Left lung (tissue), 10 donors: ENCODE results near the gene ZBTB20. TPM values are rescaled to one million over a fixed set of nuclear protein-coding genes. Genes with fewer than 3 reads are reported as not detected.
A peak's percentile ranks its signal among the peaks of the same experiment; 100 is the strongest.

ENCODE experiments used
- ATAC-seq: fragments of 200-7000 bp; cut with Tn5 transposase; one replicate; pipeline ENCODE4 v1.9.1; 2020; ENCODE audit warnings: moderate library complexity
- DNase-seq, 4 donors: peaks; one replicate each; pipeline ENCODE4 v3.0.0-alpha.2; 2013 to 2020
- H3K27ac ChIP-seq, 2 donors: fragments of 200-600 bp; sonication (generic) in 1 of 2; one replicate each; pipeline versions ENCODE4 v1.5.0 to v1.8.0; 2020 to 2021
- H3K27me3 ChIP-seq, 2 donors: fragments of 200-600 bp; sonication (generic) in 1 of 2; one replicate each; pipeline versions ENCODE4 v1.5.0 to v1.8.0; 2020 to 2021
- H3K36me3 ChIP-seq, 2 donors: fragments of 200-600 bp; sonication (generic) in 1 of 2; one replicate each; pipeline versions ENCODE4 v1.5.0 to v1.8.0; 2020 to 2021
- H3K4me1 ChIP-seq, 2 donors: fragments of 200-600 bp; one replicate each; pipeline ENCODE4 v1.8.0; 2021
- H3K4me3 ChIP-seq, 2 donors: fragments of 200-600 bp; sonication (generic) in 1 of 2; one replicate each; pipeline versions ENCODE4 v1.5.0 to v1.8.0; 2020 to 2021; ENCODE audit warnings: mild to moderate bottlenecking in 1 of 2
- H3K9me3 ChIP-seq, 2 donors: fragments of 200-600 bp; sonication (generic) in 1 of 2; one replicate each; pipeline versions ENCODE4 v1.5.0 to v1.8.0; 2020 to 2021
- intact Hi-C, 2 donors: fragments of 100-400 bp; cut with DNase I; formaldehyde crosslinking; loops; one replicate each; pipeline versions ENCODE4 v1.11.2 to v1.14.2; 2022
- polyA plus RNA-seq, 6 donors: library from polyadenylated mRNA; unstranded; fragments of 120-200 nt; gene quantifications; one replicate each; pipeline ENCODE4 v1.2.1, GENCODE V29; 2013; ENCODE audit not compliant: insufficient read length in 6 of 6
- total RNA-seq, 2 donors: library from RNA; stranded (reverse); fragmentation: NEBNext Ultra II Directional; extraction: Animal tissue kit (Norgen Biotek cat#: 25700); gene quantifications; one replicate each; pipeline ENCODE4 v1.2.1, GENCODE V29; 2021
- TF ChIP-seq, protein P1 (sequence below), 2 donors: fragments of 200-600 bp; sonication (generic) in 1 of 2; IDR thresholded peaks; one replicate each; pipeline versions ENCODE4 v1.5.0 to v1.8.0; 2021; ENCODE audit warnings: antibody characterized with exemption in 2 of 2
- donor health status: DM: no; HTN: yes; CAD: no.
- donor health status: DM: no; HTN: no; CAD: no.

ZBTB20 gene
- total and polyA plus RNA-seq, 8 donors: 1.1 to 63.5 (median 6.0) TPM

DNA sequence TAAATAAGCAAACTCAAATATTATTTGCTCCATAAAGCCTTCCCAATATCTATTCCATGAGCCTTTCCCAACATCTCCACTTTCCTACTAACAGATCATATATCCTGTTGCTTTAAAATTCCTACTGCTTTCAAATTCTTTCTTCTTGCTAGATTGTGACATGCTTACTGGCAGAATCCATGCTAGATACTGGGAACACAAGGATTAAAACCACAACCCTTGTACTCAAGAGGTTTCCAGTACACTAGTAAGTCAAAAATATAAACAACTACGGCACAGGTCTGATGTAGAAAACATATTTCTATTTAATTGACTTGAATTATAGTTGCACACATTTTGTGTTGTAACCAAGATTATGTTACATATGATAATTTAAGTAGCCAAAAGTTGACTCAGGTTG, 275.0 kb downstream of the ZBTB20 start:
- DNase-seq: no peak
- H3K36me3 ChIP-seq: no peaks in the 10 kb centered on the region
- ATAC-seq: peak; percentile 23
- H3K9me3 ChIP-seq: no peaks in the 10 kb centered on the region
- no peak overlapping the region for H3K4me3 ChIP-seq
- no peaks in the 10 kb centered on the region for H3K4me1 ChIP-seq
- intact Hi-C loops: no loop called here
- TF ChIP-seq, protein P1, sequence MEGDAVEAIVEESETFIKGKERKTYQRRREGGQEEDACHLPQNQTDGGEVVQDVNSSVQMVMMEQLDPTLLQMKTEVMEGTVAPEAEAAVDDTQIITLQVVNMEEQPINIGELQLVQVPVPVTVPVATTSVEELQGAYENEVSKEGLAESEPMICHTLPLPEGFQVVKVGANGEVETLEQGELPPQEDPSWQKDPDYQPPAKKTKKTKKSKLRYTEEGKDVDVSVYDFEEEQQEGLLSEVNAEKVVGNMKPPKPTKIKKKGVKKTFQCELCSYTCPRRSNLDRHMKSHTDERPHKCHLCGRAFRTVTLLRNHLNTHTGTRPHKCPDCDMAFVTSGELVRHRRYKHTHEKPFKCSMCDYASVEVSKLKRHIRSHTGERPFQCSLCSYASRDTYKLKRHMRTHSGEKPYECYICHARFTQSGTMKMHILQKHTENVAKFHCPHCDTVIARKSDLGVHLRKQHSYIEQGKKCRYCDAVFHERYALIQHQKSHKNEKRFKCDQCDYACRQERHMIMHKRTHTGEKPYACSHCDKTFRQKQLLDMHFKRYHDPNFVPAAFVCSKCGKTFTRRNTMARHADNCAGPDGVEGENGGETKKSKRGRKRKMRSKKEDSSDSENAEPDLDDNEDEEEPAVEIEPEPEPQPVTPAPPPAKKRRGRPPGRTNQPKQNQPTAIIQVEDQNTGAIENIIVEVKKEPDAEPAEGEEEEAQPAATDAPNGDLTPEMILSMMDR (IDR thresholded peaks at IDR 0.05): no peak
- no peaks in the 10 kb centered on the region for H3K27me3 ChIP-seq
- H3K27ac ChIP-seq: no peak overlapping the region

DNA sequence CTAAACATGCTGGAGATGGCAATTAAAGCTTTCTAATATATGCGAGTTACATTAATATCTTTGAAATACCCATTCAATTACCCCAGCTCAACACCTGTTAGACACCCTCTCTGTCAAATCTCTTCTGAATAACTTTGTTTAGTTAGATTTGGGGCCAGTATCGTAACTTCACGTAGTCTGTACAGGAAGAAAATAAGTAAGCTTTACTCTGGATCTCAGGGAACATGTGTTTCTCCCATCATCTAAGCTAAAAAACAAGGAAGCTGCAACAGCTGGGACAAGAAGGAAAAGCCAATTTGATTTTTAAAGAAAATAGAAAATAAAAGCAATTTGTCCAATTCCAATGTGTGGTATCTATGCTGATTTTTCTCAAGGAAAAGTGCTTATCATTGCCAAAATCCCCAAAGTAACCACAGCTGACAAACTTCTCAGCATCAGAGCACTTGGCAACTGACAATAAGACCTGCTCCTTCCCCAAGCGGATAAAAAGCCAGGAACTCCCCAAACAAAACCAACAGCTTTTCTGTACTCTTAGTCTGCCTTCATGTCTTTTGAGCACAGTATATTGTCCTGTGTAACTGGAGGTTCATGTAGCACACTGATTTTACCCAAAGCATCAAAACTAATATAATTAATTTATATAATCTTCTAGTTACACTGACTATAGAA, 279.1 kb downstream of the ZBTB20 start:
- Histone ChIP-seq H3K4me1 (peaks cover 0 to 7% of the 10 kb centered on the region in 2 donors), H3K36me3 (no peaks in the 10 kb centered on the region), H3K27ac (no peak overlapping the region), H3K9me3 (no peaks in the 10 kb centered on the region), H3K27me3 (no peaks in the 10 kb centered on the region), H3K4me3 (no peak overlapping the region)
- peak in 1 of 4 donors; percentile 32 for DNase-seq
- ATAC-seq: no peak
- TF ChIP-seq, protein P1 (IDR thresholded peaks at IDR 0.05): no peak
- intact Hi-C loops: no loop called here

DNA sequence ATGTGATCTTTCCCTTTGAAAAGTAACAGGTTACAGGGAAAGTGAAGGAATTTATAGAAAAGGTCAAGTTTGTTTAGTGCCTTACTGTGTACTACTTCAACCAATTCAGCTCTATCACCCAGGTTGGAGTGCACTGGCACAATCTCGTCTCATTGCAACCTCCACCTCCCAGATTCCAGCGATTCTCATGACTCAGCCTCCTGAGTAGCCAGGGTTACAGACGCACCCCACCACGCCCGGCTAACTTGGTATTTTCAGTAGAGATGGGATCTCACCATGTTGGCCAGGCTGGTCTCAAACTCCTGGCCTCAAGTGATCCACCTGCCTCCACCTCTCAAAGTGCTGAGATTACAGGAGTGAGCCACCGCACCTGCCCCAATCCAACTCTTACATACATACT, 279.7 kb downstream of the ZBTB20 start:
- peaks cover 0 to 7% of the 10 kb centered on the region in 2 donors for H3K4me1 ChIP-seq

DNA sequence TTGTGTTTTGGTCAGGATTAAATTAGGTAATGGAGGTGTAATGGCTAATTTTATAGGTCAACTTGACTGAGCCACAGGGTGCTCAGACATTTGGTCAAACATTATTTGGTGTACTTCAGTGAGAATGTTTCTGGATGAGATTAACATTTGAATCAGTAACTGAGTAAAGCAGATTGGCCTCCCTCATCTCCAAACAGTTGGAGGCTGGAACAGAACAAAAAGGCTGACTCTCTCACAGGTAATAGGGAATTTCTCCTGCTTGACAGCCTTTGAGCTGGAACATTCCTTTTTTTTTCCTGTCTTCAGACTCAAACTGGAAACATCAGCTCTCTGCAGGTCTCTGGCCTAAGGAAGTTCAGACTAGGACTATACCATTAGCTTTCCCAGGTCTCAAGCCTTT, 280.7 kb downstream of the ZBTB20 start:
- DNase-seq: no peak
- Histone ChIP-seq H3K27ac (no peak overlapping the region), H3K4me3 (no peak overlapping the region), H3K27me3 (no peaks in the 10 kb centered on the region), H3K4me1 (peaks cover 0 to 7% of the 10 kb centered on the region in 2 donors), H3K36me3 (no peaks in the 10 kb centered on the region), H3K9me3 (no peaks in the 10 kb centered on the region)
- no peak for ATAC-seq
- intact Hi-C loops: no loop called here
- TF ChIP-seq, protein P1 (IDR thresholded peaks at IDR 0.05): no peak

More for the DNA sequence above, 279.7 kb downstream of the ZBTB20 start:
- ATAC-seq: no peak
- TF ChIP-seq, protein P1 (IDR thresholded peaks at IDR 0.05): no peak
- H3K36me3 ChIP-seq: no peaks in the 10 kb centered on the region
- DNase-seq: peak in 1 of 4 donors; percentile 10
- H3K27ac ChIP-seq: no peak overlapping the region
- no peaks in the 10 kb centered on the region for H3K27me3 ChIP-seq
- H3K9me3 ChIP-seq: no peaks in the 10 kb centered on the region
- H3K4me3 ChIP-seq: no peak overlapping the region
- intact Hi-C loops: no loop called here

DNA sequence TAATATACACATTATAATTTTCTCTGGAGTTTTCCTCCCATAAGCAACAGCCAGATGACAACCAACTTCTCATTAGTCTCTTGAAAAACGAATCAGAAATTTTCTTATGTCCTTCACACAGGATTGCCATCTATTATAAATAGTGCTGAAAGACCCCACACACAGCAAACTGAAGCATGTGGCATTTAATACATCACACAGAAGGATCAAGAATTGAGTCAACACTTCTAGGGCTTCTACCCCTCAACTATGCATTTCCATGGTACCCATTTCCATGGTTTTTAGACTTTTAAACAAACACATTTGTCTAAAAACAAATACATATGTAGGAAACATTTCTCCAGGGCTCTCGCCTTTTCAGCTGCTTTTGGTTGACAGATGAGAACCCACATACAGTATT, 282.1 kb downstream of the ZBTB20 start:
- ATAC-seq (no peak), DNase-seq (no peak)
- Histone ChIP-seq H3K27ac (no peak overlapping the region), H3K4me1 (peaks cover 0 to 7% of the 10 kb centered on the region in 2 donors), H3K27me3 (no peaks in the 10 kb centered on the region), H3K9me3 (no peaks in the 10 kb centered on the region), H3K36me3 (no peaks in the 10 kb centered on the region), H3K4me3 (no peak overlapping the region)
- intact Hi-C loops: no loop called here
- TF ChIP-seq, protein P1 (IDR thresholded peaks at IDR 0.05): no peak
